Effector memory CD4-positive, alpha-beta T cell (primary cell): ENCODE measurements around the gene C6orf89.
"Not testable (repeated sequence)": the region's sequence is repeated elsewhere in the genome, so short reads cannot be mapped to it uniquely, and the experiment has no call there.

Source experiments
- DNase-seq, 3 donors: peaks; one replicate each; pipeline ENCODE4 v3.0.0-alpha.2; 2020
- H3K27ac ChIP-seq: 2 replicates; pipeline ENCODE4 v1.7.0; 2013; ENCODE audit warnings: mild to moderate bottlenecking, low read length, moderate library complexity; ENCODE audit not compliant: insufficient read depth, poor library complexity, severe bottlenecking
- H3K27me3 ChIP-seq: replicated peaks from 2 replicates; pipeline ENCODE4 v1.7.0; 2013; ENCODE audit warnings: mild to moderate bottlenecking, low read length; ENCODE audit not compliant: insufficient read depth, control insufficient read depth, poor library complexity, severe bottlenecking
- H3K36me3 ChIP-seq: 2 replicates; pipeline ENCODE4 v1.7.0; 2013; ENCODE audit warnings: mild to moderate bottlenecking, low read length, moderate library complexity; ENCODE audit not compliant: control insufficient read depth, insufficient read depth
- H3K4me1 ChIP-seq: 2 replicates; pipeline ENCODE4 v1.7.0; 2013; ENCODE audit warnings: low read length, mild to moderate bottlenecking; ENCODE audit not compliant: control insufficient read depth, insufficient read depth, poor library complexity, severe bottlenecking
- H3K4me3 ChIP-seq: 2 replicates; pipeline ENCODE4 v1.7.0; 2013; ENCODE audit warnings: low read length, low read depth, mild to moderate bottlenecking; ENCODE audit not compliant: insufficient read depth, poor library complexity, severe bottlenecking
- H3K9me3 ChIP-seq: 2 replicates; pipeline ENCODE4 v1.7.0; 2013; ENCODE audit warnings: mild to moderate bottlenecking, low read length, moderate library complexity; ENCODE audit not compliant: control insufficient read depth

Gene C6orf89

DNA sequence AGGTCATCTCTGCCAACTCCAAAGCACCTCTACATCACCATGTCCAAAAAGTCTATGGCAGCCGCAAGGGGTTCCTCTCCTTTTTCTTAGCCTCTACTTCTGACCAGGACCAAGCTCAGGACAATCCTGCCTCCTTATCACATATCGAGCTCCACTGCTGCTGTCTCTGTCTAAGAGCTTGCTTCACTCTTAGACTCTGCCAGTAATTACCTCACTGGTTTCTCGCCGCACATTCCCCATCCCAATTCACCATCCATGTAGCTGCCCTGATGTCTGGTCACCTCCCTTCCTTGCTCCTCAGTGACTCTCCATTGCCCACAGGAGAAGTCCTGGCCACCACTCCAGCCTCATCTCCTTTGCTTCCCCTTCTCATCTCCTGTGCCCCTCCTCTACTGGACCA, 44.7 kb downstream of the C6orf89 start:
- H3K4me3 ChIP-seq: no peak overlapping the region
- no peaks in the 10 kb centered on the region for H3K36me3 ChIP-seq
- no peaks in the 10 kb centered on the region for H3K27me3 ChIP-seq
- H3K9me3 ChIP-seq: no peaks in the 10 kb centered on the region
- no peaks in the 10 kb centered on the region for H3K4me1 ChIP-seq
- H3K27ac ChIP-seq: no peak overlapping the region
- DNase-seq: no peak

GRCh38 chr6:36933102-36933501, 47.4 kb downstream of the C6orf89 start:
- Histone ChIP-seq H3K27ac (no peak overlapping the region), H3K36me3 (no peaks in the 10 kb centered on the region), H3K27me3 (no peaks in the 10 kb centered on the region), H3K4me3 (no peak overlapping the region), H3K4me1 (no peaks in the 10 kb centered on the region), H3K9me3 (no peaks in the 10 kb centered on the region)
- no peak for DNase-seq

DNA sequence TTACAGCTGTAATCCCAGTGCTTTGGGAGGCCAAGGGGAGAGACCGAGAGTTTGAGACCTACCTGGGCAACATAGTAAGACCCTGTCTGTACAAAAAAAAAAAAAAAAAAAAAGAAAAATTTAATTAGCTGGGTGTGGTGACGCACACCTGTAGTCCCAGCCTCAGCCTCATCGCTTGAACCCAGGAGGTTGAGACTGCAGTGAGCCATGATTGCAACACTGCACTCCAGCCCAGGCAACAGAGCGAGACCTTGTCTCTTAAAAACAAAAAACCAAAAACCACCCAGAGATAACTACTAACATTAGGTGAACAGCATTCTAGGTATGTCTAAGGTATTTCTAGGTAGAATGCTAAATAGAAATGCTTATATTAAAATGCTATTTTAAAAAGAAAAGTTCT, 47.8 kb downstream of the C6orf89 start:
- Histone ChIP-seq H3K27ac (no peak overlapping the region), H3K9me3 (no peaks in the 10 kb centered on the region), H3K27me3 (no peaks in the 10 kb centered on the region), H3K36me3 (no peaks in the 10 kb centered on the region), H3K4me1 (no peaks in the 10 kb centered on the region), H3K4me3 (no peak overlapping the region)
- DNase-seq: no peak

DNA sequence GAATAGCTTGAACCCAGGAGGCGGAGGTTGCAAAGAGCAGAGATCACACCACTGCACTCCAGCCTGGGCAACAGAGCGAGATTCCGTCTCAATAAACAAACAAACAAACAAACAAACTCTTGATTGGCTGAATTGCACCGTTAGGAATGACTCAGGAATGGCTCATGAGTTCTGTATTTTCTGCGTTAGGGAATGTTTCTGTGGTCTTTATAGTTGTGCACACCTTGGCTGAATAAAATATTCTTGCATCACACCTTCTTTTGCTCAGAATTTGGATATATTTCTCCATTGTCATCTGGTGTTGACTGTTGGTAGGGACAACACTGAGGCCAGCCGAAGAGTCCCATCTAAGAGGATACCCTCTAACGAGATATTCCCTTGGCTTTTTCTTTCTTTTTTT, 49.1 kb downstream of the C6orf89 start:
- no peak overlapping the region for H3K4me3 ChIP-seq
- no peak overlapping the region for H3K27ac ChIP-seq
- H3K27me3 ChIP-seq: no peaks in the 10 kb centered on the region
- H3K4me1 ChIP-seq: no peaks in the 10 kb centered on the region
- no peaks in the 10 kb centered on the region for H3K36me3 ChIP-seq
- DNase-seq: no peak
- no peaks in the 10 kb centered on the region for H3K9me3 ChIP-seq

DNA sequence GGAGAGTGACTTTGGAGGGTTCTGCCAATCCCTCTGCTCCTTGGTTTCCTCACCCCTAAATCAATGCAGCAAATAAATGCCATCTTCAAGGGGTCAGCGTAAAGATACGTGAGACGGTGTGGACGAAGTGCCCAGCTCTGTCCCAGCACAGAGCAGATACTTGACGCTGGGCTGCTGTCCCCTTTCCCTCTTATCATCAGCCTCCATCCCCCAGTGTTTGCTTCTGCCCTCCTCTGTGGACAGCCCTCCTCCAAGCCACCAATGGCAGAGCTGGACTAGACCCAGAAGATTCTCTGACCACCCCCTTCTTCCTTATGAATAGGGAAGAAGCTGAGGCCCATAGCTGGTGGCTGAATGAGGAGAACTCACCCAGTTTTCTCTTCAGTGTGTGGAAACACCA, 51.1 kb downstream of the C6orf89 start:
- Histone ChIP-seq H3K36me3 (no peaks in the 10 kb centered on the region), H3K4me3 (no peak overlapping the region)
- DNase-seq: no peak

GRCh38 chr6:36937896-36938295, 52.1 kb downstream of the C6orf89 start:
- no peak overlapping the region for H3K27ac ChIP-seq
- no peak for DNase-seq
- no peaks in the 10 kb centered on the region for H3K27me3 ChIP-seq
- no peaks in the 10 kb centered on the region for H3K9me3 ChIP-seq
- no peak overlapping the region for H3K4me3 ChIP-seq
- no peaks in the 10 kb centered on the region for H3K4me1 ChIP-seq
- H3K36me3 ChIP-seq: no peaks in the 10 kb centered on the region

More for the DNA sequence above, 51.1 kb downstream of the C6orf89 start:
- Histone ChIP-seq H3K27ac (no peak overlapping the region), H3K9me3 (no peaks in the 10 kb centered on the region), H3K4me1 (no peaks in the 10 kb centered on the region), H3K27me3 (no peaks in the 10 kb centered on the region)

GRCh38 chr6:36938536-36938935, 52.8 kb downstream of the C6orf89 start:
- no peak for DNase-seq
- Histone ChIP-seq H3K36me3 (no peaks in the 10 kb centered on the region), H3K27ac (no peak overlapping the region), H3K4me1 (no peaks in the 10 kb centered on the region), H3K9me3 (no peaks in the 10 kb centered on the region), H3K27me3 (no peaks in the 10 kb centered on the region), H3K4me3 (no peak overlapping the region)

GRCh38 chr6:36939005-36939404, 53.3 kb downstream of the C6orf89 start:
- H3K4me1 ChIP-seq, H3K36me3 ChIP-seq, H3K27me3 ChIP-seq, DNase-seq, H3K4me3 ChIP-seq, H3K27ac ChIP-seq, H3K9me3 ChIP-seq: not testable (repeated sequence)

- no peaks in the 10 kb centered on the region for H3K27me3 ChIP-seq
- no peaks in the 10 kb centered on the region for H3K36me3 ChIP-seq
- H3K4me3 ChIP-seq: no peak overlapping the region
- H3K4me1 ChIP-seq: no peaks in the 10 kb centered on the region
- no peak overlapping the region for H3K27ac ChIP-seq
- DNase-seq: no peak
- no peaks in the 10 kb centered on the region for H3K9me3 ChIP-seq
These were observed 54.3 kb downstream of the C6orf89 start for GRCh38 chr6:36940027-36940426.

DNA sequence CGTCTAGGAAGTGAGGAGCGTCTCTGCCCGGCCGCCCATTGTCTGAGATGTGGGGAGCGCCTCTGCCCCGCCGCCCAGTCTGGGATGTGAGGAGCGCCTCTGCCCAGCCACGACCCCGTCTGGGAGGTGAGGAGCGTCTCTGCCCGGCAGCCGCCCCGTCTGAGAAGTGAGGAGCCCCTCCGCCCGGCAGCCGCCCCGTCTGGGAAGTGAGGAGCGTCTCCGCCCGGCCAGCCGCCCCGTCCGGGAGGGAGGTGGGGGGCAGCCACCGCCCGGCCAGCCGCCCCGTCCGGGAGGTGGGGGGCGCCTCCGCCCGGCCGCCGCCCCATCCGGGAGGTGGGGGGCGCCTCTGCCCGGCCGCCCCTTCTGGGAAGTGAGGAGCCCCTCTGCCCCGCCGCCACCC, 55.8 kb downstream of the C6orf89 start:
- not testable (repeated sequence) for H3K27ac ChIP-seq, H3K36me3 ChIP-seq, H3K9me3 ChIP-seq, H3K27me3 ChIP-seq, DNase-seq, H3K4me1 ChIP-seq, H3K4me3 ChIP-seq

GRCh38 chr6:36942329-36942728, 56.6 kb downstream of the C6orf89 start:
- H3K9me3 ChIP-seq, H3K27ac ChIP-seq, H3K4me3 ChIP-seq, H3K36me3 ChIP-seq, DNase-seq, H3K27me3 ChIP-seq, H3K4me1 ChIP-seq: not testable (repeated sequence)
